ENCODE measurements around the gene SYNE1.

DNA sequence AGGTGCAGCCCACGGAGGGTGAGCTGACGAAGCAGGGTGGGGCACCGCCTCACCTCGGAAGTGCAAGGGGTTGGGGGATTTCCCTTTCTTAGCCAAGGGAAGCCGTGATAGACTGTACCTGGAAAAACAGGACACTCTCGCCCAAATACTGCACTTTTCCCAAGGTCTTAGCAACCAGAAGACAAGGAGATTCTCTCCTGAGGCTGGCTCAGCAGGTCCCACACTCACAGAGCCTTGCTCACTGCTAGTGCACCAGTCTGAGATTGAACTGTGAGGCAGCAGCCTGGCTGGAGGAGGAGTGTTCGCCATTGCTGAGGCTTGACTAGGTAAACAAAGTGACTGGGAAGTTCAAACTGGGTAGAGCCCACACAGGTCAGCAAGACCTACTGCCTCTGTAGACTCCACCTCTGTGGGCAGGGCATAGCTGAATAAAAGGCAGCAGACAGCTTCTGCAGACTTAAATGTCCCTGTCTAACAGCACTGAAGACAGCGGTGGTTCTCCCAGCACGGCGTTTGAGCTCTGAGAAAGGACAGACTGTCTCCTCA lies 28.0 kb downstream of the SYNE1 start:
- TF ChIP-seq, protein P1, sequence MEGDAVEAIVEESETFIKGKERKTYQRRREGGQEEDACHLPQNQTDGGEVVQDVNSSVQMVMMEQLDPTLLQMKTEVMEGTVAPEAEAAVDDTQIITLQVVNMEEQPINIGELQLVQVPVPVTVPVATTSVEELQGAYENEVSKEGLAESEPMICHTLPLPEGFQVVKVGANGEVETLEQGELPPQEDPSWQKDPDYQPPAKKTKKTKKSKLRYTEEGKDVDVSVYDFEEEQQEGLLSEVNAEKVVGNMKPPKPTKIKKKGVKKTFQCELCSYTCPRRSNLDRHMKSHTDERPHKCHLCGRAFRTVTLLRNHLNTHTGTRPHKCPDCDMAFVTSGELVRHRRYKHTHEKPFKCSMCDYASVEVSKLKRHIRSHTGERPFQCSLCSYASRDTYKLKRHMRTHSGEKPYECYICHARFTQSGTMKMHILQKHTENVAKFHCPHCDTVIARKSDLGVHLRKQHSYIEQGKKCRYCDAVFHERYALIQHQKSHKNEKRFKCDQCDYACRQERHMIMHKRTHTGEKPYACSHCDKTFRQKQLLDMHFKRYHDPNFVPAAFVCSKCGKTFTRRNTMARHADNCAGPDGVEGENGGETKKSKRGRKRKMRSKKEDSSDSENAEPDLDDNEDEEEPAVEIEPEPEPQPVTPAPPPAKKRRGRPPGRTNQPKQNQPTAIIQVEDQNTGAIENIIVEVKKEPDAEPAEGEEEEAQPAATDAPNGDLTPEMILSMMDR (IDR thresholded peaks at IDR 0.05 in 2 of 3, conservative IDR thresholded peaks at IDR 0.05 in 1 of 3; ENCODE audit: control insufficient read depth in 2 of 3, extremely low read depth in 1 of 3, insufficient read depth in 1 of 3, low read depth in 3 of 3, low read length in 3 of 3) = no peak
- no peak for TF ChIP-seq RFX5 (IDR thresholded peaks at IDR 0.05; ENCODE audit: low read depth, low read length)
- no peak for TF ChIP-seq RELA (IDR thresholded peaks at IDR 0.05; ENCODE audit: borderline replicate concordance, partially characterized antibody)
- TF ChIP-seq MYC (IDR thresholded peaks at IDR 0.05; ENCODE audit: insufficient read depth, insufficient read length, insufficient replicate concordance, low read length, severe bottlenecking) = no peak
- no peak for TF ChIP-seq CBX5 (IDR thresholded peaks at IDR 0.05; ENCODE audit: low read depth)
- TF ChIP-seq, protein P2, sequence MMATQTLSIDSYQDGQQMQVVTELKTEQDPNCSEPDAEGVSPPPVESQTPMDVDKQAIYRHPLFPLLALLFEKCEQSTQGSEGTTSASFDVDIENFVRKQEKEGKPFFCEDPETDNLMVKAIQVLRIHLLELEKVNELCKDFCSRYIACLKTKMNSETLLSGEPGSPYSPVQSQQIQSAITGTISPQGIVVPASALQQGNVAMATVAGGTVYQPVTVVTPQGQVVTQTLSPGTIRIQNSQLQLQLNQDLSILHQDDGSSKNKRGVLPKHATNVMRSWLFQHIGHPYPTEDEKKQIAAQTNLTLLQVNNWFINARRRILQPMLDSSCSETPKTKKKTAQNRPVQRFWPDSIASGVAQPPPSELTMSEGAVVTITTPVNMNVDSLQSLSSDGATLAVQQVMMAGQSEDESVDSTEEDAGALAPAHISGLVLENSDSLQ (IDR thresholded peaks at IDR 0.05) = no peak
- no peak for TF ChIP-seq MTA2 (IDR thresholded peaks at IDR 0.05; ENCODE audit: low read depth)
